Measurements from ENCODE around the gene PHAF1.

DNA sequence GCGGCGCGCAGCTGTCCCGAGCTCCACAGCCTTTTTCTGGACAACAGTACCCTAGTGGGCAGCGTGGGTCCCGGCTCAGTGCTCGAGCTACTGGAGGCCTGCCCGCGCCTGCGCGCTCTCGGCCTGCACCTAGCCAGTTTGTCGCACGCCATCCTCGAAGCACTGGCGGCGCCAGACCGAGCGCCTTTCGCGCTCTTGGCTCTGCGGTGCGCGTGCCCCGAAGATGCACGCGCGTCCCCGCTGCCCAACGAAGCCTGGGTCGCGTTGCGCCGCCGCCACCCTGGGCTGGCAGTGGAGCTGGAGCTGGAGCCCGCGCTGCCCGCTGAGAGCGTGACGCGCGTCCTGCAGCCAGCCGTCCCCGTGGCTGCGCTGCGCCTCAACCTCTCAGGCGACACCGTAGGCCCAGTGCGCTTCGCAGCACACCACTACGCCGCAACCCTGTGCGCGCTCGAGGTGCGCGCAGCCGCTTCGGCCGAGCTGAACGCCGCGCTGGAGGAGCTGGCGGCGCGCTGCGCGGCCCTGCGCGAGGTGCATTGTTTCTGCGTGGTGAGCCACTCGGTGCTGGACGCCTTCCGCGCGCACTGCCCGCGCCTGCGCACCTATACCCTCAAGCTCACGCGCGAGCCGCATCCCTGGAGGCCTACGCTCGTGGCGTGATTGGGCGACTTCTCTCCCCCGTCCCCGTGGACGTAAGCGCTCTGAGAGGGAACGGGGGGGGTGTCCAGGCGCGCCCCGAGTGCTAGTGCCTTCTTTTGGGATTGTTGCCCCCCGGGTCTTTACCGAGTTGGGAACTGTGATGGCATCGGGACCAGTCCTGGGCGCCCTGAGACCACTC lies 53.6 kb downstream of the PHAF1 start:
- TF ChIP-seq, protein P1, sequence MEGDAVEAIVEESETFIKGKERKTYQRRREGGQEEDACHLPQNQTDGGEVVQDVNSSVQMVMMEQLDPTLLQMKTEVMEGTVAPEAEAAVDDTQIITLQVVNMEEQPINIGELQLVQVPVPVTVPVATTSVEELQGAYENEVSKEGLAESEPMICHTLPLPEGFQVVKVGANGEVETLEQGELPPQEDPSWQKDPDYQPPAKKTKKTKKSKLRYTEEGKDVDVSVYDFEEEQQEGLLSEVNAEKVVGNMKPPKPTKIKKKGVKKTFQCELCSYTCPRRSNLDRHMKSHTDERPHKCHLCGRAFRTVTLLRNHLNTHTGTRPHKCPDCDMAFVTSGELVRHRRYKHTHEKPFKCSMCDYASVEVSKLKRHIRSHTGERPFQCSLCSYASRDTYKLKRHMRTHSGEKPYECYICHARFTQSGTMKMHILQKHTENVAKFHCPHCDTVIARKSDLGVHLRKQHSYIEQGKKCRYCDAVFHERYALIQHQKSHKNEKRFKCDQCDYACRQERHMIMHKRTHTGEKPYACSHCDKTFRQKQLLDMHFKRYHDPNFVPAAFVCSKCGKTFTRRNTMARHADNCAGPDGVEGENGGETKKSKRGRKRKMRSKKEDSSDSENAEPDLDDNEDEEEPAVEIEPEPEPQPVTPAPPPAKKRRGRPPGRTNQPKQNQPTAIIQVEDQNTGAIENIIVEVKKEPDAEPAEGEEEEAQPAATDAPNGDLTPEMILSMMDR (IDR thresholded peaks at IDR 0.05 in 4 of 5, conservative IDR thresholded peaks at IDR 0.05 in 1 of 5): peak in 1 of 5 experiments; percentile 19
- peak; percentile 55 to 63 for TF ChIP-seq POLR2A (IDR thresholded peaks at IDR 0.05)

Measured in gastrocnemius medialis (tissue), 4 donors.